ENCODE data around the gene ARHGEF28.
A peak's percentile ranks its signal among the peaks of the same experiment; 100 is the strongest.

The ARHGEF28 gene

DNA sequence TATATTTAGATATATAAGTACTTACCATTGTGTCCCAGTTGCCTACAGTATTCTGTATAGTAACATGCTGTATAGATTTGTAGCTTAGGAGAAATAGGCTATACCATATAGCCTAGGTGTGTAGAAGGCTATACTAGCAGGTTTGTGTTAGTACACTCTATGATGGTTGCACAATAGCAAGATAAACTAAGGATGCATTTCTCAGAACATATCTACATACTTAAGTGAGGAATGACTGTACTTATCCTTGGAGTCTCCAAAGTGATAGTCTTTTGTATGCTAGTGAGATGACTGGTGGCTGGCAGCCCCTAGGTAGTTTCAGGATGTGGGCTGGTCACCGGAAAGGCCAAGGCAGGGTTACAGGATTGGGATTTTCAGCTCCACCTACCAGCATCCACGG is 208.7 kb downstream of the ARHGEF28 start:
- ATAC-seq (ENCODE audit: low read depth) (no peak), DNase-seq (ENCODE audit: low spot score in 2 of 2) (no peak)
- Mint-ChIP-seq H3K9me3 (peaks cover 3% of the 10 kb centered on the region), H3K36me3 (no peaks in the 10 kb centered on the region), H3K4me3 (no peak overlapping the region), H3K27ac (no peak overlapping the region), H3K27me3 (peaks cover 1% of the 10 kb centered on the region), H3K4me1 (no peaks in the 10 kb centered on the region)

- no peak for ATAC-seq (ENCODE audit: low read depth)
- no peaks in the 10 kb centered on the region for H3K36me3 Mint-ChIP-seq
- H3K27ac Mint-ChIP-seq = no peak overlapping the region
- no peak for DNase-seq (ENCODE audit: low spot score in 2 of 2)
- no peaks in the 10 kb centered on the region for H3K4me1 Mint-ChIP-seq
- H3K9me3 Mint-ChIP-seq = peaks cover 3% of the 10 kb centered on the region
- H3K4me3 Mint-ChIP-seq = no peak overlapping the region
- peaks cover 1% of the 10 kb centered on the region for H3K27me3 Mint-ChIP-seq
These were observed 209.7 kb downstream of the ARHGEF28 start for GRCh38 chr5:73835726-73836125.

DNA sequence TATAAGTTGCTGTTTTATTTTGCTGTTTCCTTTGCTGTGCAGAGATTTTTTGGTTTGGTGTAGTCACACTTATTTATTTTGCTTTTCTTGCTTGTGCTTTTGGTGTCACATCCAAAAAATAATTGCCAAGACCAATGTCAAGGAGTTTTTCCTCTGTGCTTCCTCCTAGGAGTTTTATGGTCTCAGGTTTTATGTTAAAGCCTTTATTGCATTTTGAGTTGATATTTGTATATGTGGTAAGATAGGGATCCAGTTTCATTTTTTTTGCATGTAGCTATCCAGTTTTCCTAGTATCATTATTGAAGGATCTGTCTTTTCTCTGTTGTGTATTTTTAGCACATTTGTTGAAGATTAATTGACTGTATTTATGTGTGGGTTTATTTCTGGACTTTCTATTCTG is 210.6 kb downstream of the ARHGEF28 start:
- Mint-ChIP-seq H3K4me3 (no peak overlapping the region), H3K36me3 (no peaks in the 10 kb centered on the region), H3K27ac (no peak overlapping the region), H3K27me3 (peaks cover 1% of the 10 kb centered on the region), H3K4me1 (no peaks in the 10 kb centered on the region), H3K9me3 (peaks cover 3% of the 10 kb centered on the region)
- DNase-seq (ENCODE audit: low spot score in 2 of 2) (no peak), ATAC-seq (ENCODE audit: low read depth) (no peak)

DNA sequence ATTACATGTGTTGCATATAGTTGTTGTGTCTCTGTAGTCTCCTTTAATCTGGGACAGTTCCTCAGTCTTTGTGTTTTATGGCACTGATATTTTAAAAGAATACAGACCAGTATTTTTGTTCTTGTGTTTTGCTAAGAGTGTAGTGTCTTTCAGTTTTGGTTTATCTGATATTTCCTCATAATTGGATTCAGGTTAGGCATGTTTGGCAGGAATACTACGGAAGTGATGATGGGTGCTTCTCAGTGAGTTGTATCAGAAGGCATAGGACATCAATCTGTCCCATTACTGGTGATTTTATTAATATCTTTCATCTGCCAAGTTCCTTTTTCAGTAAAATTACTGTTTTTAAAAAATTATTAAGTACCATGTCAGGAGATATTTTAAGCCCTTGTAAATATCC is 212.9 kb downstream of the ARHGEF28 start:
- Mint-ChIP-seq H3K9me3 (peaks cover 3% of the 10 kb centered on the region), H3K36me3 (no peaks in the 10 kb centered on the region), H3K4me1 (no peaks in the 10 kb centered on the region), H3K27ac (no peak overlapping the region), H3K27me3 (peaks cover 1% of the 10 kb centered on the region), H3K4me3 (no peak overlapping the region)
- no peak for ATAC-seq (ENCODE audit: low read depth)
- no peak for DNase-seq (ENCODE audit: low spot score in 2 of 2)

DNA sequence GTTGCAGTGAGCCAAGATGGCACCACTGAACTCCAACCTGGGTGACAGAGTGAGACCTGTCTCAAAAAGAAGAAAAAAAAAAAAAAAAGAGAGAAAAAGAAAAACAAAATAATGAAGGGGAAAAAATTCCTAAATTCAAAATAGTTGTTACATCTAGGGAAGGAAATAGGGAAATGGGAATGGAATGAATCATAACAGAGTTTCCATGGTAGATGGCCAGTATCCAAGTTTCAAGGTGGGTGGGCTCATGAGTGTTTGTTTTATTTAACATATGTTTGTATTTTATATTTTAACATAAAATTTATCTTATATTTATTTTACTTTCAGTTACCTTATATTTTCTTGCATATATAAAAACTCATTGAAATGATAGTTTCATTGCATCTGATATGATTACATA is 215.6 kb downstream of the ARHGEF28 start:
- Mint-ChIP-seq H3K27me3 (peaks cover 3% of the 10 kb centered on the region), H3K4me1 (no peaks in the 10 kb centered on the region), H3K4me3 (no peak overlapping the region), H3K9me3 (peaks cover under 1% of the 10 kb centered on the region), H3K36me3 (no peaks in the 10 kb centered on the region), H3K27ac (no peak overlapping the region)
- DNase-seq (ENCODE audit: low spot score in 2 of 2) (no peak), ATAC-seq (ENCODE audit: low read depth) (no peak)

GRCh38 chr5:73844165-73844564 is 218.2 kb downstream of the ARHGEF28 start:
- ATAC-seq (ENCODE audit: low read depth) (no peak), DNase-seq (ENCODE audit: low spot score in 2 of 2) (no peak)
- Mint-ChIP-seq H3K4me1 (no peaks in the 10 kb centered on the region), H3K9me3 (no peaks in the 10 kb centered on the region), H3K27me3 (peaks cover 3% of the 10 kb centered on the region), H3K27ac (no peak overlapping the region), H3K36me3 (no peaks in the 10 kb centered on the region), H3K4me3 (no peak overlapping the region)

DNA sequence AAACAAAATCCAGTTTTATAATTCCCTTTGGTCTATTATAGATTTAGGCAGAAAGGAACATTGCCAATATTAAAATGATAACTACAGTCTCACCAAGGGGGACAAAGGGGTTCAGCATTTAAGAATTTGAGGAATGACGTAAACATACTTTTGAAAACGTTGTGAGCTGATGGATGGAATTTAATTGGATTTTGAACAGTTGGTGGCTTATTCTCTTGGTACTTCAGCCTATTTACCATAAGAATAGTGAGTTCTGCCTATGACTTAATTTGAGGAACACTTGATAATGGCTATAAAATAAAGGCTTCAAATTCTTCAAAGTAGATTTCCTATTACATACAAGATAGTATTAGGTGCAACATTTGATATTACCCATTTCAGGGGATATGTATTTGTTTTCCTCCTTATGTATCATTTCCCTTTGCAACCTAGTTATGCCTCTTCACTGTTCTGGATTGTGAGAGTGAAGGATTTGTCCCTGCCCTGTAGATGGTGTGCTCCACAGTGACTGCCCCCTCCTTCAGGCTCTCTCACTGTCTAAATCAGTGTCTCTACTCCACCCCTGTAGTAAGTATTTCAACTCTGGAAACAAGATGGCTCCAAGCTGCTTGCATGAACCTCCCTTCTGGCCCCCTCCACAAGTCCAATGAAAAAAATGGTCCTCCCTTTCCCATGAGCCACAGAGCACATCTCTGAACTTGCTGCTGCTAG is 225.6 kb downstream of the ARHGEF28 start:
- H3K36me3 Mint-ChIP-seq = no peaks in the 10 kb centered on the region
- no peak for ATAC-seq (ENCODE audit: low read depth)
- peaks cover 5% of the 10 kb centered on the region for H3K27me3 Mint-ChIP-seq
- no peak overlapping the region for H3K27ac Mint-ChIP-seq
- no peak overlapping the region for H3K4me3 Mint-ChIP-seq
- no peak for DNase-seq (ENCODE audit: low spot score in 2 of 2)
- no peaks in the 10 kb centered on the region for H3K4me1 Mint-ChIP-seq
- no peaks in the 10 kb centered on the region for H3K9me3 Mint-ChIP-seq

DNA sequence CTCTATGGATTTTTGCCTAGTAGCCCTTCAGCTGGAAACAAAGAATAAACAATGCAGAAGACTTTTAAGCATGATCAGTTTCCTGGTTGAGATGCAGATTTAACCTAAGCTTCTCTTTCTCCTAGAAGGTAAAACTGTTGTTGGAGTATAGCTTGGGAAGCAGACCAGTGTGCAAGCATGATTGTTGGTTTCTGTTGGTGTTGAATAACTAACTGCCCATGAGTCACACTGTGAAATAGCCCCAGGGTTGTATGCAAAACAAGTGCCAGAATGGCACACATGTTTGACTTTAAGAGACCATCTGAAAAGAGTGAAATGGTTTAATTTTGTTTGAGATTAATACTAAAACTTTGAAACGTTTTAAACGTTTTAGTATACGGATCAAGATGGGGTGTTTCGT is 227.1 kb downstream of the ARHGEF28 start:
- no peaks in the 10 kb centered on the region for H3K9me3 Mint-ChIP-seq
- ATAC-seq (ENCODE audit: low read depth) (no peak), DNase-seq (ENCODE audit: low spot score in 2 of 2) (no peak)
- H3K4me3 Mint-ChIP-seq = no peak overlapping the region
- peaks cover 5% of the 10 kb centered on the region for H3K27me3 Mint-ChIP-seq
- no peak overlapping the region for H3K27ac Mint-ChIP-seq
- H3K4me1 Mint-ChIP-seq = no peaks in the 10 kb centered on the region
- H3K36me3 Mint-ChIP-seq = no peaks in the 10 kb centered on the region

DNA sequence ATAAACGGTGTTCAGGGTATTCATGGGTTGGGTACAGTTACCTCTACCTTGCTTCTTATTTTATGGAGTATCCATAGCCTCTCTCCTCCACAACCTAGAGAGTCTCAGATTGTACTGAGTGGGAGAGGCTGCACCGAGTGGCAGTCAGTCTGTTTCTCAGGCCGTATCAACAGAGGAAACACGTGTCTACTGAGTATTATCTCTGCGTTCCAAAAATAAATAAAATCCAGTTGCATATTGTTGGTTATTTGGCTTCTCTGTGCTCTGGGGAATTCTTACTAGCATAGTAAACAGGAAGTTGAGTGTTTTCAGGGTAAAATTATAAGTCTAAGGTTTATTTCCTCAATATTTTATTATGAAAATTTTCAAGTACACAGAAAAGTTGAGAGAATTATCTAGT is 231.0 kb downstream of the ARHGEF28 start:
- no peaks in the 10 kb centered on the region for H3K9me3 Mint-ChIP-seq
- ATAC-seq (ENCODE audit: low read depth) (peak; percentile 29), DNase-seq (ENCODE audit: low spot score in 2 of 2) (no peak)
- H3K27ac Mint-ChIP-seq = no peak overlapping the region
- H3K36me3 Mint-ChIP-seq = no peaks in the 10 kb centered on the region
- no peak overlapping the region for H3K4me3 Mint-ChIP-seq
- H3K27me3 Mint-ChIP-seq = peaks cover 4% of the 10 kb centered on the region
- H3K4me1 Mint-ChIP-seq = peaks cover 2% of the 10 kb centered on the region

GRCh38 chr5:73857446-73857845 is 231.4 kb downstream of the ARHGEF28 start:
- ATAC-seq (ENCODE audit: low read depth) = no peak
- H3K4me1 Mint-ChIP-seq = peaks cover 2% of the 10 kb centered on the region
- no peak for DNase-seq (ENCODE audit: low spot score in 2 of 2)

DNA sequence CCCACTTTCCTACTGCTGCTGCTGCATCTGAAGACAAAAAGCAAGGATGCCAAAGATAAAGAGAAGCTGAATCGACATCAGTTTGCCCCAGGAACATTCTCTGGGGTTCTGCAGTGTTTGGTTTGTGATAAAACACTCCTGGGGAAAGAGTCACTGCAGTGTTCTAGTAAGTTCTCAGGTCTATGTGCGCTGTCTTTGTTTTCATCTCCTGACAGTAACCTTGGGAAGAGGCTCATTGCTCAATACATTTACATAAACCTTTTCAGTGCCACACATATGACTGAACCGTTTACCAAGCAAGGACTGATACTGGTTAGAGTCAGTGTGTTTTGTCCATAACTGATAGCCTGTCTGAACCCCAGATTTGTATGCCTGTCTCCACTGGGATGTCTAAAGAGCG is 232.1 kb downstream of the ARHGEF28 start:
- DNase-seq (ENCODE audit: low spot score in 2 of 2) = no peak
- H3K27ac Mint-ChIP-seq = no peak overlapping the region
- H3K36me3 Mint-ChIP-seq = no peaks in the 10 kb centered on the region
- no peak overlapping the region for H3K4me3 Mint-ChIP-seq
- peaks cover 4% of the 10 kb centered on the region for H3K27me3 Mint-ChIP-seq
- no peak for ATAC-seq (ENCODE audit: low read depth)
- H3K9me3 Mint-ChIP-seq = no peaks in the 10 kb centered on the region
- H3K4me1 Mint-ChIP-seq = peaks cover 2% of the 10 kb centered on the region

More at GRCh38 chr5:73857446-73857845, 231.4 kb downstream of the ARHGEF28 start:
- Mint-ChIP-seq H3K4me3 (no peak overlapping the region), H3K36me3 (no peaks in the 10 kb centered on the region), H3K27me3 (peaks cover 4% of the 10 kb centered on the region), H3K9me3 (no peaks in the 10 kb centered on the region), H3K27ac (no peak overlapping the region)

DNA sequence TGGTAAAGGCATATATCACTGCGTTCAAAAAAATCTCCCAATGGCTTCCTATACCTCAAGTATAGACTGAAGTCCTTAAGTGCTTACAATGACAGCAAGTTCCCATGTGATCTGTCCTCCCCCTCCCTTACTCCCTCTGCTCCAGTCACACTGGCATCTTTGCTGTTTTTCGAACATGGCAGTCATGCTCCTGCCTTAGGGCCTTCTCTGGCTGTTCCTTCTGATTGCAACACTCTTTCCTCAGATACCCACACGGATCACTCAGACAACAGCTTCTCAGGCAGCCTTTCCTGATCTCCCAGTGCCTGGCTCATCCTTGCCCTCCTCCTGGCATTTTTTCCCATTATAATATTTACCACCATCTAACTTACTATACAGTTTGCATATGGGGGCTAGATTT is 232.8 kb downstream of the ARHGEF28 start:
- no peak for DNase-seq (ENCODE audit: low spot score in 2 of 2)
- no peak overlapping the region for H3K4me3 Mint-ChIP-seq
- H3K27me3 Mint-ChIP-seq = peaks cover 5% of the 10 kb centered on the region
- no peak overlapping the region for H3K27ac Mint-ChIP-seq
- ATAC-seq (ENCODE audit: low read depth) = no peak
- H3K36me3 Mint-ChIP-seq = no peaks in the 10 kb centered on the region
- H3K9me3 Mint-ChIP-seq = no peaks in the 10 kb centered on the region
- peaks cover 2% of the 10 kb centered on the region for H3K4me1 Mint-ChIP-seq

GRCh38 chr5:73859696-73860095 is 233.7 kb downstream of the ARHGEF28 start:
- Mint-ChIP-seq H3K36me3 (no peaks in the 10 kb centered on the region), H3K4me3 (no peak overlapping the region)
- no peak for ATAC-seq (ENCODE audit: low read depth)

DNA sequence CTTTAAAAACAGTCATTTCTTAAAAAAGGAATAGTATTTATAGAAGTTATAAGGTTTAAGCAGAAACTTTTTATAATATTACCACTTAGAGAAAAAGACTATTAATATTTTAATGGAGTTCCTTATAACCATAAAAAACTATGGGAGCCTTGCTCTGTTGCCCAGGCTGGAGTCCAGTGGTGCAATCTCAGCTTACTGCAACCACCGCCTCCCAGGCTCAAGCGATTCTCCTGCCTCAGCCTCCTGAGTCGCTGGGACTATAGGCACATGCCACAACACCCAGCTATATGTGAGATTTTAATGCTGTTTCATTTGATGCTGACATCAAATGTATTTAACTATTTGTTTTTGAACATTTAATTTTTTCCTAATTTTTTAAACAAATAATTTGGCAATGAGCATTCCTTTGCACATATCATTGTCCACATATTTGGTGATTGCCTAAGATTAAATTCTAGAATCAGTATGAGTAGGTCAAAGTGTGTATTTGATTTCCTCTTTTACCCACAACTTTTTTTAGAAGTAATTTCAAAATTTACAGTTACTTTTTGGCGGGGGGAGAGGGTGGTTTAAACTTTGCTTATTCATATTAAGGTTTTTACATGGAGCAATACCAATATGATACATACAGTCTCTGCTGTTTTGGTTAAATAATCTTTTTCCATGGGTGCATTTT is 235.5 kb downstream of the ARHGEF28 start:
- H3K27me3 Mint-ChIP-seq = peaks cover 6% of the 10 kb centered on the region
- H3K36me3 Mint-ChIP-seq = no peaks in the 10 kb centered on the region
- H3K9me3 Mint-ChIP-seq = no peaks in the 10 kb centered on the region
- DNase-seq (ENCODE audit: low spot score in 2 of 2) (no peak), ATAC-seq (ENCODE audit: low read depth) (no peak)
- H3K4me1 Mint-ChIP-seq = peaks cover 2% of the 10 kb centered on the region
- no peak overlapping the region for H3K4me3 Mint-ChIP-seq
- H3K27ac Mint-ChIP-seq = no peak overlapping the region

More at GRCh38 chr5:73859696-73860095, 233.7 kb downstream of the ARHGEF28 start:
- no peaks in the 10 kb centered on the region for H3K9me3 Mint-ChIP-seq
- H3K27me3 Mint-ChIP-seq = peaks cover 5% of the 10 kb centered on the region
- peaks cover 2% of the 10 kb centered on the region for H3K4me1 Mint-ChIP-seq
- peak overlapping the region; percentile 3 for H3K27ac Mint-ChIP-seq
- no peak for DNase-seq (ENCODE audit: low spot score in 2 of 2)

DNA sequence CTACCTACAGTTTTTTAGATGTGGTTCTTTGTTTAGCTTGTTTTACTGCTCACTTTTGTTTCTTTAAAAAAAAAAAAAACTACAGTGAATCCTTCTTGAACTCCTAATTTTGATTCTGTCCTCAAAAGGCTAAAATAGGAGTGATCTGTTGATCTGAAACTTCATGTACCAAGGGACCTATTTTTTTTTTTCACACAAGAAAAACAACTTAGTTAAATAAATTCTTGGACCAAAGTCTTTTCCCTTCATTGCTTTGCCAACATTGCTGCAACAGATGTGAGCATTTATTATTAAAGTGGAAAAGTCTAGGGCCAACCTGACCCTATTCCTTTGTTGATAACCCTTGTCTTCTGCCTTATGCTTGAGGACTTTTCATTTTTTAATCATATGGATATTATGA is 236.8 kb downstream of the ARHGEF28 start:
- Mint-ChIP-seq H3K9me3 (no peaks in the 10 kb centered on the region), H3K36me3 (no peaks in the 10 kb centered on the region), H3K4me1 (peaks cover 2% of the 10 kb centered on the region), H3K27me3 (peaks cover 6% of the 10 kb centered on the region), H3K27ac (no peak overlapping the region), H3K4me3 (no peak overlapping the region)
- no peak for DNase-seq (ENCODE audit: low spot score in 2 of 2)
- ATAC-seq (ENCODE audit: low read depth) = no peak

Measured in memory B cell (primary cell).